Ishikawa (cell line): Measurements from ENCODE around the gene EEPD1.

Source experiments
- CEBPB ChIP-seq: IDR thresholded peaks from 2 replicates; pipeline ENCODE4 v1.6.1; 2012
- EP300 ChIP-seq: IDR thresholded peaks from 2 replicates; pipeline ENCODE4 v1.6.1; 2012; ENCODE audit warnings: borderline replicate concordance
- FOXM1 ChIP-seq: IDR thresholded peaks from 2 replicates; pipeline ENCODE4 v1.6.1; 2012; ENCODE audit warnings: low read depth, borderline replicate concordance
- NFIC ChIP-seq: IDR thresholded peaks from 2 replicates; pipeline ENCODE4 v1.6.1; 2012
- REST ChIP-seq: IDR thresholded peaks from 2 replicates; pipeline ENCODE4 v1.6.1; 2012; ENCODE audit warnings: low read depth, mild to moderate bottlenecking
- TAF1 ChIP-seq: IDR thresholded peaks from 2 replicates; pipeline ENCODE4 v1.6.1; 2012; ENCODE audit warnings: low read depth, mild to moderate bottlenecking
- TCF12 ChIP-seq: IDR thresholded peaks from 2 replicates; pipeline ENCODE4 v1.6.1; 2012; ENCODE audit warnings: low read depth
- USF1 ChIP-seq: IDR thresholded peaks from 2 replicates; pipeline ENCODE4 v1.6.1; 2012
- YY1 ChIP-seq: IDR thresholded peaks from 2 replicates; pipeline ENCODE4 v1.6.1; 2012; ENCODE audit warnings: low read depth

DNA sequence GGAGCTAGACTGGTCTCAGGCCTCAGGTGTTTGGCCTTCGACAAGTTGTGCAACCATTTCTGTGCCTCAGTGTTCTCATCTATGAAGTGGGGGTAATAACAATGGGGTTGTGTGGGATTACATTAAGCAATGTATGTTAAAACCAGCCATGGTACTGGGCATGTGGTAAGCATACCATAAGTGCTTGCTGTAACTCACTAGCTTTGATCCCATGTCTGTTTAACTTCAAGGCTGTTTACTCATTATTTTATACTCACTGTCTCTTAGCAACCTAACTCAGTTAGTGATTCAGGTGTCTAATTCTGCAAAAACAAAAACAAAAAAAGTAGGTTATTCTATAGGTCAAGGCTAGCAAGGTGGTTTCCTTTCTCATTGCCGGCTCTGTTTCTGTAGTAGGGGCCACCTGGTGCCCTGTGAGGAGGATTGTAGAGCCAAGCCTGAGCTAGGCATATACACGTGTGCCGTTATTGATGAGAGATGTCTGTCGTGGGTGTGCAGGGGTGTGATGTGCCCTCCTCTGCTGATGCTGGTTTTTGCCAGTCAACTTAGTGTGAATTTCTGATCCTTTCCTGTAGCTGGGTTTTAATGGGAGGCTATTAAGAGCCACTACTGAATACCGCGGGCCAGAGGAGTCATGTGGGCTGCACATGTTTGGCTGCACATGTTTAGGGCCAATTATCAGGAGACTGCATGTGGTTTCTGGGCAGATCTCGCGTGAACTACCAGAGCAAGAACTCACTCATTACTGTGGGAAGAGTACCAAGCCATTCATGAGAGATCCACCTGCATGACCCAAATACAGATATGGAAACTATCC lies 56.2 kb downstream of the EEPD1 start:
- no peak for TF ChIP-seq USF1
- TF ChIP-seq EP300: no peak
- TF ChIP-seq REST: no peak
- TF ChIP-seq YY1: no peak
- no peak for TF ChIP-seq TAF1
- TF ChIP-seq FOXM1: no peak
- TF ChIP-seq CEBPB: no peak
- TF ChIP-seq TCF12: no peak
- TF ChIP-seq NFIC: no peak
